ENCODE results near the gene PAQR8.
A peak's percentile ranks its signal among the peaks of the same experiment; 100 is the strongest.

PAQR8 gene

GRCh38 chr6:52361945-52362442 lies at the start of gene PAQR8:
Gene PAQR8, plus strand, starts transcription at chr6:52362151. Its CDS starts 41,063 bp downstream, at chr6:52403214.
- DNase-seq: peak; percentile 88

DNA sequence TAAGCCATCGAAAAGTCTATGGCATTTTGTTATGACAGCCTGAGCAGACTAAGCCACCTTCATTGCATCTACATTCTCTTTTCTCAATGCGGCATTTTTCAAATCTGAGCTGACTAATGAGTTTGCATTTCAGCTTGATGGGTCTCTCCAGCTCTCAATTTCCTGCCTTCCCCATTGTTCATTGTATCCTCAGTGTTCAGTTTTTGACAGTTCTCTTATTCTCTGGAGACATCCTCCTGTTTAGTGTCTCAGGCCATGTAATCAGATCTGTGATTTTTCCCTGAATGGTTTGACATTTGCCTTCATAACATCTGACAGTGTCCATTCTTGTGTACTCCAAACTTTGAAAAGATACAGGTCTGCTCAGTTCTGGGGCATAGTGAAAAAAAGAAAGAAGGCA lies 49.5 kb upstream of the PAQR8 start:
- DNase-seq: no peak

- DNase-seq: no peak
Observed at GRCh38 chr6:52314752-52315151, 47.2 kb upstream of the PAQR8 start.

DNA sequence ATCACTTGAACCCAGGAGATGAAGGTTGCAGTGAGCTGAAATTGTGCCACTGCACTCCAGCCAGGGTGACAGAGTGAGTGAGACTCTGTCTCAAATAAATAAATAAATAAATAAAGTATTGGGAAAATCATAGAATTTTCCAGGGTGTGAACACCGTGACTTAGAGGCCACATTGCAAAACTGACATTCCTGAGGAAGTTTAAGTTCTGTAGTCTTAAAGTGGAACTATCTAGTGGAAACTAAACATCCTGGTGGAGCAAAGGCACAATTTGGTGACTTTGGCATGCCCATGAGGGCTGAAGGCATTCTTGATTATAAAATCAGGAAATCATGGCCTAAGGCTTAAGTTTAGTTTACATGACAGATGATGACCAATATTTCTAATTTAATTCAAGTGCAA lies 44.7 kb upstream of the PAQR8 start:
- no peak for DNase-seq

- peak; percentile 66 for DNase-seq
Observed at GRCh38 chr6:52317841-52318581, 43.9 kb upstream of the PAQR8 start.

- no peak for DNase-seq
Observed at GRCh38 chr6:52324189-52324588, 37.8 kb upstream of the PAQR8 start.

GRCh38 chr6:52325695-52326471 lies 36.1 kb upstream of the PAQR8 start:
- DNase-seq: no peak

DNA sequence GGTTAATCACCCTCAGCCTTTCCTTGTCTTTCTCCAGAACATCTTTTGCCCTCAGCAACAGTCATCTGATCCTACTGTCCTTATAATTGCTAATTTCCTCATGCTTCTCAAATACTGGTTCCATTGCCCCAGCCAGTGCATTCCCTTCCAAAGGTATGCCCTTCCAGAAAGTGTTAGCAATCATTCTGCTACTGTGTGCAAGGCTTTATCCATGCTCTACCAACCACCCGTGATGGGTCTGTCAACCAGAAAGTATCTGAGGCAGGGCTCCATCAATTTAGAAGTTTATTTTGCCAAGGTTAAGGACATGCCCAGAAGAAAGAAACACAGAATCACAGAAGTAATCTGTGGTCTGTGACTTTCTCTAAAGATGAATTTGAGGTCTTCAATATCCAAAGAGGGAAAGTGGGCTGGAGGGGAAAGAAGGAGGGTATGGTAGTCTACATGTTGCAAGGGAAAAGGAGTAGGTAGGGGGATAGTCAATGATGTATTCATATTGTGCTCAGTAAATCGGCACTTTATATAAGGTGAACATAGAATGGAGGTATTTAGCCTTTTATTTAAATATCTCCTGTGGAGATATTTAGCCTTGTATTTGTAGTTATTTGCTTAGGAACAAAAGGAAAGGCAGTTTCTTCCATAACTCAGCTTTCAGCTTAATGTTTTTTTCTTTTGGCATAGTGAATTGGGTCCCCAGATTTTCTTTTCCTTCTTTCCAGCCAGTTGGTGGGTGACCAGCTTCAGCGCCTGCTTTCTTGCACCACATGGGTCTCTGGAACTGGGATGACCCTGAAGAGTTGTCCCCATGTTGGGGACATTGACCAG lies 35.2 kb upstream of the PAQR8 start:
- no peak for DNase-seq

- DNase-seq: no peak
Observed at GRCh38 chr6:52328303-52328662, 33.7 kb upstream of the PAQR8 start.

DNA sequence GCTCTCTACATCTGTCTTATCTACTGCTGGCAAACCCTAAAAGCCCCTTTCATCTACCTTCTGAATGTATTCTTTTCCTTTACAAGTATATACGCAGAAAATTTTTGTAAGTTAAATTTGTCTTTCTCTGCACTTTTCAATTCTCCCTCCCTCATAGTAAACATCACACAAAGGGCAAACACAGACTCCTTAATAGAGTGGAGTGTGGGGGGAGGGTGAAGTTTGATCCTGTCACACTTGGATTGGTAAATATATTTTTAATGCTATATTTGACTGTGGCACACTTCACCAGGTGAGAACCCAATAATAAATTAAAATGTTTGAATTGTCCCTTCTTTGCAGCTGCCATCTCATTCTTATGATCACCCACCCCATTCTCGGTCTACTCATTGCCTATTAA lies 33.2 kb upstream of the PAQR8 start:
- no peak for DNase-seq

DNA sequence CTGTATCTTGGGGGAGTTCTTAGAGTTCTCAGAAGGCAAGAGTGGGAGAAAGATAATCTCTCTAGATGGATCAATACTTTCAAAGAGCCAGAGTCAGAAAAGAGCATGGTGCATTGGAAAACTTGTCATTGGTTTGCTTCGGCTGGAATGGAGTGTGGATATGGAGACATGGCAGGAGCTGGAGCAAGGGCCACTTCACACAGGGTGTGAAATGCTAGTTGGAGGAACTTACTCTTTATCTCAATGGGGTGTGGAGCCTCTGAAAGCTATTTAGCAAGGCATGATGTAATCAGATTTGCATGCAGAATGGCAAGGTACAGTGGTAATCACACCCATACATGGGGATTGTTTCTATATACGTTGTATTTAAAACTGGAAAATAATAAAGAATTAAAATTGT lies 31.5 kb upstream of the PAQR8 start:
- DNase-seq: no peak

GRCh38 chr6:52331793-52332457 lies 30.0 kb upstream of the PAQR8 start:
- DNase-seq: no peak

- DNase-seq: peak; percentile 14
Observed at GRCh38 chr6:52333840-52334200, 28.1 kb upstream of the PAQR8 start.

- no peak for DNase-seq
Observed at GRCh38 chr6:52335576-52335975, 26.4 kb upstream of the PAQR8 start.

DNA sequence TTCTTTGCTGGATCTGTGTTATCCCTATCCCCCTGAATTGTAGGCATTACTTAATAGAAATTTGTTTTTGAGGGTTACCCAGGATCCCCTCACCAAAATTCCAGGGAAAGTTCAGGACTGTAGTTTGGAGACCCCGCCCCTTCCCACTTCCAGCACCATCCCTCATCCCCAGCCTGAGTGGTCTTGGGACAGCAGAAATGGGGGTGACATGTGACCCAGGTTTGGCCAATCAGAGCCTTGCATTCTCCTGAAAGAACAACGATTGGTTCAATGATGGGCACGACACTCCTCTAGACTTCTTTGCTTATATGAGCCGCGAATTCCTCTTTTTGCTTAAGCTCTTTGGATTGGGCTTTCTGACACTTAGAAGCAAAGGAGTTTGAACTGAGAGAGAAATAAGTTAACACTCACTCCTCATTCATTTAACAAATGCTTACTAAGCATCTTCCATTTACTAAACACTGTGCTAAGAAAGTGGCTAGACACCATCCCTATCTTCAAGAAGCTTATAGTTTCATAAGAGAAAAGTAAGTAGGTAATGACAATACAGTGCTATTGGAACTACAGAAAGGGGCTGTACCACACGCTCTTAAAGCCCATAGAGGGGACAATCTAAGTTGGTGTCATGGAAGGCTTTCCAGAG lies 24.9 kb upstream of the PAQR8 start:
- no peak for DNase-seq

GRCh38 chr6:52337633-52338290 lies 24.2 kb upstream of the PAQR8 start:
- DNase-seq: no peak

DNA sequence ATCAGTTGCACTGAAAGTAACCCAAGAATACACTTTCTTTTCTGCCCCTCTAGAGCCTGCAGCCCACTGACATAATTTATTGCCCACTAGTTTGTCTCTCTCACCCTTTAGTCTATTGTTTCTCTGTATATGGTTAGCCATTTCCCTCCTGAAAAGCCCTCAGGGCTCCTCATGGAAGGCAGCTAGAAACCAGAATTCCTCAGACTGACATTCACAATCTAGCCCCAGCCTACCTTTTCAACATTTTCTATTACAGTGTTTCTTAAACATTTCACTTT lies 21.4 kb upstream of the PAQR8 start:
- no peak for DNase-seq

DNA sequence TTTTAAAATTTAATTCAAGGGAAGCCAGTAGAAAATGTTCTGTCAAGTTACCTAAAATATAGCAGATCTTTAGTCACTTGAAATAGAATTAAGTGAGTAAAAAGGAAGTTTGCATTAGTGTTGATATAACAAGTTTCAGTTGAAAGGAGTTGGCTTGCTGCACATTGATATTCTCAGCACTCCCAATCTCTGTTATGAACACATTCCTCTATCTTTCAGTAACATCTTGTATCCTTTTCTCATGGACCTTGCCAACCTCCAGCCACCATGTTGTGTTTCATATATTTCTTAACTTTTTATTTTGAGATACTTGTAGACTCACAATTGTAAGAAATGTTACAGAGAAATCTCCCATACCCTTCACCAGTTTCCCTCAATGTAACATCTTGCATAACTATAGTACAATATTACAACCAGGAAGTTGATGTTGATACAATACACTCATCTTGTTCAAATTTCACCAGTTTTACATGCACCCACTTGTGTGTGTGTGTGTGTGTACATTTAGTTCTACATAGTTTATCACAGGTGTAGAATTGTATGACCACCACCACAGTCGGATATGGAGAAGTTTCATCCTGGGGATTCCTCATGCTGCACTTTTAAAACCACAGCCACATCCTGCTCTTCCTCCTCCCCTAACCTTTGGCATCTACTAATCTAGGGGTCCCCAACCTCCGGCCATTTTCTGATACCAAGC lies 20.2 kb upstream of the PAQR8 start:
- DNase-seq: no peak

GRCh38 chr6:52345311-52345710 lies 16.6 kb upstream of the PAQR8 start:
- no peak for DNase-seq

DNA sequence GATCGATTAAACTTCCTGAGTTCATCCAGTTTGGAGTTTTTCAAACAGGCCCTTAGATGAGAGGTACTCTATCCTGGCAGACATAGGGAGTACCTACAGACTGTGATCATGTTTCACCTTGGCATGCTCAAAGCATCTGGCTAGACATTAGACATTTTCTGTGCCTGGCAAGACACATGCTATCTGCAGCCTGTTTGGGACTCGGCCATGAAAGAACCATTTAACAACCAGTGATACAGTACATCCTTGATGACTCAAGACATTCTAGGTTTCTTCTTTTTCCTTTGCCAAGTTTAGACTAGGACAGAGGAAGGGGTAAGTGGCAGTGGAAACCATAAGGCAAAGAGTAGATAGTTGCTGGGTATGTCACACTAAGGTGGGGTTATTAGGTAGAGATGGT lies 15.4 kb upstream of the PAQR8 start:
- DNase-seq: no peak

DNA sequence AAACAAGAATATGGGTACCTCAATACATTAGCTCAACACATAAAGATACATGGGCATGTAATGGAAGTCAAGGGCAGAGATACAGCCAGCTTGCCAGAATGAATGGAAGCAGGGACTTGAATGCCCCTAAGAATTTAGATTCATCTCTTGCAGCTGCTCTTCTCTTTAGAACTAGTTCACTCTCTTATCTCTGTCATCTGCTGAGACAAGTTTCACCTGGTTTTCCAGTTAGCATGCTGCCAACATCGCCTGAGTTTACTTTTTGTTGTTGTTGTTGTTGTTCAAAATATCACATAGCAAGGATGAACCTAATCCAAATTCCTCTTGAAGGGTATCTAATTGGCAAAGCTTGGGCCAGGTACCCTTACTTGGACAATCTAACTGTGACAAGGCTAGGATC lies 14.1 kb upstream of the PAQR8 start:
- DNase-seq: no peak

DNA sequence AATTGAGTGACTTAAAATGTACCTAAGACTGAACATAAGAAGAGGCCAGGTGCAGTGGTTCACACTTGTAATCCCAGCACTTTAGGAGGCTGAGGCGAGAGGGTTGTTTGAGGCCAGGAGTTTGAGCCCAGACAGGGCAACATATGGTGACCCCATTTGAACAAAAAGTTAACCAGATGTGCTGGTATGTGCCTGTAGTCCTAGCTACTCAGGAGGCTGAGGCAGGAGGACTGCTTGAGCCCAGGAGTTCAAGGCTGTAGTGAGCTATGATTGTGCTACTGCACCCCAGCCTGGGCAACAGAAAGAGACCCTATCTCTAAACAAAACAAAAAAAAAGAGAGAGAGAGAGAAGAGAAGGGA lies 10.1 kb upstream of the PAQR8 start:
- DNase-seq: no peak
